ENCODE measurements around the gene ANKRD53. TPM values are rescaled to one million over a fixed set of nuclear protein-coding genes. Genes with fewer than 3 reads are reported as not detected.
"Not testable (repeated sequence)": the region's sequence is repeated elsewhere in the genome, so short reads cannot be mapped to it uniquely, and the experiment has no call there.

The ANKRD53 gene
- polyA plus RNA-seq, 1 donor from 2014 or later = not detected

GRCh38 chr2:71018625-71019024 is 40.2 kb downstream of the ANKRD53 start:
- H3K4me2 ChIP-seq (ENCODE audit: low read length) = no peak overlapping the region
- no peaks in the 10 kb centered on the region for H3K36me3 ChIP-seq (ENCODE audit: insufficient read depth, low read length)
- H3K9me2 ChIP-seq (ENCODE audit: insufficient read depth, low read length) = no peaks in the 10 kb centered on the region
- H3K27ac ChIP-seq (ENCODE audit: low read length) = no peak overlapping the region
- H3K9me3 ChIP-seq (ENCODE audit: low read length) = peaks cover 16% of the 10 kb centered on the region
- no peak for TF ChIP-seq EP300 (conservative IDR thresholded peaks at IDR 0.05; ENCODE audit: poor library complexity, severe bottlenecking)
- no peak for TF ChIP-seq SMC3 (conservative IDR thresholded peaks at IDR 0.05; ENCODE audit: poor library complexity)
- no peak for TF ChIP-seq TAF1 (IDR thresholded peaks at IDR 0.05; ENCODE audit: low read depth)
- TF ChIP-seq REST (IDR thresholded peaks at IDR 0.05; ENCODE audit: borderline replicate concordance) = no peak
- TF ChIP-seq MXI1 (conservative IDR thresholded peaks at IDR 0.05; ENCODE audit: poor library complexity, severe bottlenecking) = no peak
- TF ChIP-seq RAD21 (conservative IDR thresholded peaks at IDR 0.05) = no peak
- no peak for TF ChIP-seq POLR2AphosphoS5 (IDR thresholded peaks at IDR 0.05)
- TF ChIP-seq EZH2 (IDR thresholded peaks at IDR 0.05; ENCODE audit: borderline replicate concordance, insufficient read depth, low read length, poor library complexity, severe bottlenecking) = no peak
- no peak for TF ChIP-seq CTCF (IDR thresholded peaks at IDR 0.05; ENCODE audit: poor library complexity, severe bottlenecking)
- no peaks in the 10 kb centered on the region for H3F3A ChIP-seq (ENCODE audit: insufficient read depth, low read length, poor library complexity, severe bottlenecking)
- no peak overlapping the region for H3K4me3 ChIP-seq (ENCODE audit: low read length)
- no peak overlapping the region for H2AFZ ChIP-seq (ENCODE audit: low read depth, low read length)
- no peaks in the 10 kb centered on the region for H4K20me1 ChIP-seq (ENCODE audit: insufficient read depth)
- no peaks in the 10 kb centered on the region for H3K27me3 ChIP-seq (ENCODE audit: insufficient read depth, low read depth, low read length)
- no peaks in the 10 kb centered on the region for H3K79me2 ChIP-seq (replicated peaks; ENCODE audit: insufficient read depth, low read length)
- H3K9ac ChIP-seq (ENCODE audit: low read length) = no peak overlapping the region

- not testable (repeated sequence) for H3K27me3 ChIP-seq (ENCODE audit: insufficient read depth, low read depth, low read length); H4K20me1 ChIP-seq (ENCODE audit: insufficient read depth); H3F3A ChIP-seq (ENCODE audit: insufficient read depth, low read length, poor library complexity, severe bottlenecking); H3K36me3 ChIP-seq (ENCODE audit: insufficient read depth, low read length); H2AFZ ChIP-seq (ENCODE audit: low read depth, low read length); H3K9me2 ChIP-seq (ENCODE audit: insufficient read depth, low read length); H3K79me2 ChIP-seq (replicated peaks; ENCODE audit: insufficient read depth, low read length); H3K9ac ChIP-seq (ENCODE audit: low read length); H3K27ac ChIP-seq (ENCODE audit: low read length); H3K4me2 ChIP-seq (ENCODE audit: low read length); H3K4me3 ChIP-seq (ENCODE audit: low read length)
- peaks cover 12% of the 10 kb centered on the region for H3K9me3 ChIP-seq (ENCODE audit: low read length)
Observed at GRCh38 chr2:71019989-71020388, 41.6 kb downstream of the ANKRD53 start.

- H3K27me3 ChIP-seq (ENCODE audit: insufficient read depth, low read depth, low read length); H3K4me3 ChIP-seq (ENCODE audit: low read length); H3K9me2 ChIP-seq (ENCODE audit: insufficient read depth, low read length); H3F3A ChIP-seq (ENCODE audit: insufficient read depth, low read length, poor library complexity, severe bottlenecking); H3K9ac ChIP-seq (ENCODE audit: low read length); H3K36me3 ChIP-seq (ENCODE audit: insufficient read depth, low read length); H3K79me2 ChIP-seq (replicated peaks; ENCODE audit: insufficient read depth, low read length); H2AFZ ChIP-seq (ENCODE audit: low read depth, low read length); H3K9me3 ChIP-seq (ENCODE audit: low read length); H4K20me1 ChIP-seq (ENCODE audit: insufficient read depth); H3K27ac ChIP-seq (ENCODE audit: low read length); H3K4me2 ChIP-seq (ENCODE audit: low read length): not testable (repeated sequence)
Observed at GRCh38 chr2:71021394-71021793, 43.0 kb downstream of the ANKRD53 start.

GRCh38 chr2:71023553-71024243 is 45.3 kb downstream of the ANKRD53 start:
- not testable (repeated sequence) for H2AFZ ChIP-seq (ENCODE audit: low read depth, low read length); H3K27ac ChIP-seq (ENCODE audit: low read length); H3K9ac ChIP-seq (ENCODE audit: low read length)

More at GRCh38 chr2:71023553-71024243, 45.3 kb downstream of the ANKRD53 start:
- H3K79me2 ChIP-seq (replicated peaks; ENCODE audit: insufficient read depth, low read length); H3K4me2 ChIP-seq (ENCODE audit: low read length); H4K20me1 ChIP-seq (ENCODE audit: insufficient read depth); H3K4me3 ChIP-seq (ENCODE audit: low read length); H3F3A ChIP-seq (ENCODE audit: insufficient read depth, low read length, poor library complexity, severe bottlenecking); H3K36me3 ChIP-seq (ENCODE audit: insufficient read depth, low read length); H3K27me3 ChIP-seq (ENCODE audit: insufficient read depth, low read depth, low read length); H3K9me2 ChIP-seq (ENCODE audit: insufficient read depth, low read length); H3K9me3 ChIP-seq (ENCODE audit: low read length): not testable (repeated sequence)

Data from neural cell (in vitro differentiated cells).